22Rv1 (cell line): ENCODE results near the gene ZNF79.

Source experiments
- ZFX ChIP-seq: fragments of 450-650 bp; IDR thresholded peaks from 2 replicates; pipeline ENCODE4 v1.6.1; 2017; ENCODE audit warnings: antibody characterized with exemption, borderline replicate concordance
- TF ChIP-seq, protein P1 (sequence below): fragments of 450-650 bp; IDR thresholded peaks from 2 replicates; pipeline ENCODE4 v1.5.1; 2017; ENCODE audit warnings: mild to moderate bottlenecking

DNA sequence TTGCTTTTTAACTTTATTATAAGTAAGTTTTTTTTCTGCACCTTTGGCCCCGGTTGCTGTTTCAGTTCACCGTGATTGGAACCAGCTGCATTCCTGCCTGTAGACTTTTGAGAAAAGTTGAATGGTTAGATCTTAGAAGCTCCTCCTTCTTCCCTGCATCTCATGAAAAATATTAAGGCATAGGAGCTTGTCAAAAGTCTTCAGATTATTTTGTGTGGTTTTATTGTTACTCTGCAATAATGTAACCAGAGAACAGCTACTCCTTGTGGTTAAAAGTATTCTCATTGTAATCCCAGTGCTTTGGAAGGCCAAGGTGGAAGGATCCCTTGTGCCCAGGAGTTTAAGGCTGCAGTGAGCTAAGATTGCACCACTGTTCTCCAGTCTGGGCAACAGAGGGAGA lies 30.5 kb upstream of the ZNF79 start:
- TF ChIP-seq, protein P1, sequence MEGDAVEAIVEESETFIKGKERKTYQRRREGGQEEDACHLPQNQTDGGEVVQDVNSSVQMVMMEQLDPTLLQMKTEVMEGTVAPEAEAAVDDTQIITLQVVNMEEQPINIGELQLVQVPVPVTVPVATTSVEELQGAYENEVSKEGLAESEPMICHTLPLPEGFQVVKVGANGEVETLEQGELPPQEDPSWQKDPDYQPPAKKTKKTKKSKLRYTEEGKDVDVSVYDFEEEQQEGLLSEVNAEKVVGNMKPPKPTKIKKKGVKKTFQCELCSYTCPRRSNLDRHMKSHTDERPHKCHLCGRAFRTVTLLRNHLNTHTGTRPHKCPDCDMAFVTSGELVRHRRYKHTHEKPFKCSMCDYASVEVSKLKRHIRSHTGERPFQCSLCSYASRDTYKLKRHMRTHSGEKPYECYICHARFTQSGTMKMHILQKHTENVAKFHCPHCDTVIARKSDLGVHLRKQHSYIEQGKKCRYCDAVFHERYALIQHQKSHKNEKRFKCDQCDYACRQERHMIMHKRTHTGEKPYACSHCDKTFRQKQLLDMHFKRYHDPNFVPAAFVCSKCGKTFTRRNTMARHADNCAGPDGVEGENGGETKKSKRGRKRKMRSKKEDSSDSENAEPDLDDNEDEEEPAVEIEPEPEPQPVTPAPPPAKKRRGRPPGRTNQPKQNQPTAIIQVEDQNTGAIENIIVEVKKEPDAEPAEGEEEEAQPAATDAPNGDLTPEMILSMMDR, result no peak
- TF ChIP-seq ZFX, result no peak
